Mesendoderm (in vitro differentiated cells): Measurements from ENCODE around the gene SLC25A34.
"Not testable (repeated sequence)": the region's sequence is repeated elsewhere in the genome, so short reads cannot be mapped to it uniquely, and the experiment has no call there.

ENCODE experiments used
- DNase-seq: peaks from one replicate; pipeline ENCODE4 v3.0.0; 2013
- H2AK5ac ChIP-seq: 2 replicates; pipeline ENCODE4 v1.6.1; 2013; ENCODE audit warnings: low read length, inconsistent platforms
- H2BK120ac ChIP-seq: 2 replicates; pipeline ENCODE4 v1.6.1; 2013; ENCODE audit warnings: low read depth, mild to moderate bottlenecking, low read length, moderate library complexity, mixed read lengths
- H2BK15ac ChIP-seq: replicated peaks from 2 replicates; pipeline ENCODE4 v1.6.1; 2013; ENCODE audit warnings: low read depth, mild to moderate bottlenecking, moderate library complexity
- H2BK5ac ChIP-seq: 2 replicates; pipeline ENCODE4 v1.6.1; 2013; ENCODE audit warnings: low read length, inconsistent platforms
- H3K18ac ChIP-seq: 2 replicates; pipeline ENCODE4 v1.6.1; 2013; ENCODE audit warnings: mild to moderate bottlenecking, low read length, mixed read lengths
- H3K23ac ChIP-seq: one replicate; pipeline ENCODE4 v1.6.1; 2013; ENCODE audit warnings: low read length
- H3K27ac ChIP-seq: 2 replicates; pipeline ENCODE4 v1.5.1; 2013; ENCODE audit warnings: low read depth, mild to moderate bottlenecking, inconsistent platforms, low read length, moderate library complexity
- H3K27me3 ChIP-seq: 2 replicates; pipeline ENCODE4 v1.6.1; 2013; ENCODE audit warnings: low read length, control low read depth, mild to moderate bottlenecking, inconsistent platforms; ENCODE audit not compliant: insufficient read depth, poor library complexity
- H3K36me3 ChIP-seq: 2 replicates; pipeline ENCODE4 v1.6.1; 2013; ENCODE audit warnings: low read length, inconsistent platforms; ENCODE audit not compliant: control insufficient read depth, insufficient read depth
- H3K4ac ChIP-seq: one replicate; pipeline ENCODE4 v1.6.1; 2013; ENCODE audit warnings: low read depth, mild to moderate bottlenecking, low read length, moderate library complexity
- H3K4me1 ChIP-seq: 2 replicates; pipeline ENCODE4 v1.6.1; 2013; ENCODE audit warnings: low read depth, low read length, inconsistent platforms; ENCODE audit not compliant: control insufficient read depth
- H3K4me2 ChIP-seq: 2 replicates; pipeline ENCODE4 v1.6.1; 2013; ENCODE audit warnings: low read length
- H3K4me3 ChIP-seq: 2 replicates; pipeline ENCODE4 v1.5.1; 2013; ENCODE audit warnings: mild to moderate bottlenecking, low read length
- H3K56ac ChIP-seq: one replicate; pipeline ENCODE4 v1.6.1; 2013; ENCODE audit warnings: low read length
- H3K79me1 ChIP-seq: 2 replicates; pipeline ENCODE4 v1.6.1; 2013; ENCODE audit warnings: low read length, inconsistent platforms
- H3K79me2 ChIP-seq: 2 replicates; pipeline ENCODE4 v1.6.1; 2013; ENCODE audit warnings: mild to moderate bottlenecking, low read length; ENCODE audit not compliant: control insufficient read depth, insufficient read depth
- H3K9ac ChIP-seq: 2 replicates; pipeline ENCODE4 v1.6.1; 2013; ENCODE audit warnings: low read length, inconsistent platforms
- H4K5ac ChIP-seq: one replicate; pipeline ENCODE4 v1.6.1; 2013; ENCODE audit warnings: low read length
- H4K8ac ChIP-seq: one replicate; pipeline ENCODE4 v1.6.1; 2013; ENCODE audit warnings: low read depth, mild to moderate bottlenecking, control low read depth, low read length, moderate library complexity
- WGBS: extraction: QIAGEN DNeasy Blood & Tissue Kit; methylation state at CpG from one replicate; pipeline ENCODE4 v1.1.7; 2013; ENCODE audit warnings: low lambda C conversion rate, missing lambda C conversion rate; ENCODE audit not compliant: insufficient coverage; ENCODE audit errors: extremely low coverage; 5-methylcytosine and 5-hydroxymethylcytosine counted together

Gene SLC25A34

DNA sequence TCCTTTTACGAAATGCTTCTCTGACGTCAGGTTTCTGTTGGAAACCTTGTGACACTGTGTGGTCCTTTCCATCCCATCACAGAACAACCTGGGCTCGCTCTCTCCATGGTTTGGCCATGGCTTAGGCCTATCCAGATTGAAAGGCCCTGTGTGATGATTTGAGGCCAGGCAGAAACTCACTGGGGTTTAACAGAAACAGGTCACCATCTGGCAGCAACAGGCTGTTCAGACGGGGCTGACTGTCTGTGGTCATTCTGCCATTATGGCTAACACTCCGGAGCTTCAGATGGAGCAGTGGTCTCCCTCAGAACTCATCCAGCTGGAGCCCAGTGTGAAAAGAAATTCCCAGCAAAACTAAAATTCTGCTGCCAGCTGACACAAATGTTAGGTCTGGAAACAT, 42.7 kb upstream of the SLC25A34 start:
- Histone ChIP-seq H3K18ac (no peak overlapping the region), H3K4me2 (no peak overlapping the region), H3K79me1 (peaks cover 31% of the 10 kb centered on the region), H3K36me3 (no peaks in the 10 kb centered on the region), H3K4me1 (no peaks in the 10 kb centered on the region), H3K23ac (no peak overlapping the region), H3K79me2 (peaks cover 28% of the 10 kb centered on the region), H2BK5ac (no peak overlapping the region), H3K27ac (no peak overlapping the region), H4K8ac (no peak overlapping the region), H2AK5ac (no peak overlapping the region), H3K4ac (no peak overlapping the region), H3K56ac (no peak overlapping the region), H2BK120ac (no peak overlapping the region), H3K9ac (no peak overlapping the region), H4K5ac (no peak overlapping the region), H3K4me3 (no peak overlapping the region), H3K27me3 (no peaks in the 10 kb centered on the region), H2BK15ac (no peak overlapping the region)
- no peak for DNase-seq
- WGBS, result no CpG with 5 or more reads among the region's 5 CpGs

- no peak overlapping the region for H3K9ac ChIP-seq
- no peak overlapping the region for H3K56ac ChIP-seq
- no peak overlapping the region for H2AK5ac ChIP-seq
- H3K4me1 ChIP-seq, result no peaks in the 10 kb centered on the region
- H3K4me3 ChIP-seq, result no peak overlapping the region
- H3K79me2 ChIP-seq, result peaks cover 10% of the 10 kb centered on the region
- no peak overlapping the region for H3K27ac ChIP-seq
- DNase-seq, result no peak
- no peak overlapping the region for H3K18ac ChIP-seq
- no peaks in the 10 kb centered on the region for H3K36me3 ChIP-seq
- WGBS, result no CpG with 5 or more reads among the region's 10 CpGs
- no peak overlapping the region for H4K8ac ChIP-seq
- peaks cover 24% of the 10 kb centered on the region for H3K79me1 ChIP-seq
- H4K5ac ChIP-seq, result no peak overlapping the region
- no peak overlapping the region for H3K4ac ChIP-seq
- H3K4me2 ChIP-seq, result no peak overlapping the region
- no peak overlapping the region for H3K23ac ChIP-seq
- no peak overlapping the region for H2BK120ac ChIP-seq
- H3K27me3 ChIP-seq, result no peaks in the 10 kb centered on the region
- H2BK15ac ChIP-seq, result no peak overlapping the region
- H2BK5ac ChIP-seq, result no peak overlapping the region
Observed at GRCh38 chr1:15696956-15697521, 39.0 kb upstream of the SLC25A34 start.

DNA sequence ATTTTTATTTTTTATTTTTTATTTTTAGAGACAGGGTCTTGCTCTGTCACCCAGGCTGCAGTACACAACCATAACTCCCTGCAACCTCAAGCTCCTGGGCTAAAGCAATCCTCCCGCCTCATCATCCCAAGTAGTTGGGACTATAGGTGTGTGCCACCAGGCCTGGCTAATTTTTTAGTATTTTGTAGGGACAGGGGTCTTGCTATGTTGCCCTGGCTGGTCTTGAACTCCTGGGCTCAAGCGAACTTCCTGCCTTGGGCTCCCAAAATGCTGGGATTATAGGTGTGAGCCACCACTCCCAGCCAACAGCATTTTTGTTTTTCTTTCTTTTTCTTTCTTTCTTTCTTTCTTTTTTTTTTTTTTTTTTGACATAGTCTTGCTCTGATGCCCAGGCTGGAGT, 37.9 kb upstream of the SLC25A34 start:
- Histone ChIP-seq H2AK5ac (no peak overlapping the region), H2BK15ac (no peak overlapping the region), H3K18ac (no peak overlapping the region)

GRCh38 chr1:15699321-15699720, 36.7 kb upstream of the SLC25A34 start:
- H3K4me1 ChIP-seq, H3K56ac ChIP-seq, H3K4me3 ChIP-seq, H3K79me2 ChIP-seq, H2BK15ac ChIP-seq, H3K23ac ChIP-seq, H3K36me3 ChIP-seq, H3K4ac ChIP-seq, H3K18ac ChIP-seq, H3K27me3 ChIP-seq, H3K4me2 ChIP-seq, H2BK120ac ChIP-seq, H2AK5ac ChIP-seq, H3K9ac ChIP-seq, H4K8ac ChIP-seq, H2BK5ac ChIP-seq, H4K5ac ChIP-seq, H3K27ac ChIP-seq, DNase-seq: not testable (repeated sequence)
- no CpG with 5 or more reads among the region's 4 CpGs for WGBS
- peaks cover 20% of the 10 kb centered on the region for H3K79me1 ChIP-seq

More for the DNA sequence above, 37.9 kb upstream of the SLC25A34 start:
- no peak overlapping the region for H4K8ac ChIP-seq
- H3K4ac ChIP-seq, result no peak overlapping the region
- no peak overlapping the region for H3K27ac ChIP-seq
- no peak overlapping the region for H2BK120ac ChIP-seq
- peaks cover 5% of the 10 kb centered on the region for H3K79me2 ChIP-seq
- H3K4me1 ChIP-seq, result no peaks in the 10 kb centered on the region
- DNase-seq, result no peak
- no peaks in the 10 kb centered on the region for H3K36me3 ChIP-seq
- no peak overlapping the region for H3K4me3 ChIP-seq
- H3K4me2 ChIP-seq, result no peak overlapping the region
- no peak overlapping the region for H3K23ac ChIP-seq
- no peak overlapping the region for H3K9ac ChIP-seq
- no peak overlapping the region for H3K56ac ChIP-seq
- H4K5ac ChIP-seq, result no peak overlapping the region
- no peaks in the 10 kb centered on the region for H3K27me3 ChIP-seq
- no peak overlapping the region for H2BK5ac ChIP-seq
- WGBS, result no CpG with 5 or more reads among the region's 2 CpGs
- peaks cover 21% of the 10 kb centered on the region for H3K79me1 ChIP-seq

- Histone ChIP-seq H3K4me2 (no peak overlapping the region), H3K4ac (no peak overlapping the region), H3K27ac (no peak overlapping the region), H3K27me3 (no peaks in the 10 kb centered on the region), H2BK5ac (no peak overlapping the region), H4K8ac (no peak overlapping the region), H3K4me3 (no peak overlapping the region), H2BK120ac (no peak overlapping the region), H2BK15ac (no peak overlapping the region), H3K23ac (no peak overlapping the region), H3K9ac (no peak overlapping the region), H3K79me2 (peaks cover 3% of the 10 kb centered on the region), H3K79me1 (peaks cover 21% of the 10 kb centered on the region), H3K36me3 (peaks cover 1% of the 10 kb centered on the region), H3K4me1 (no peaks in the 10 kb centered on the region), H3K18ac (no peak overlapping the region), H2AK5ac (no peak overlapping the region), H4K5ac (no peak overlapping the region), H3K56ac (no peak overlapping the region)
- WGBS, result no CpG with 5 or more reads among the region's 6 CpGs
- no peak for DNase-seq
Observed at GRCh38 chr1:15700508-15700907, 35.5 kb upstream of the SLC25A34 start.

DNA sequence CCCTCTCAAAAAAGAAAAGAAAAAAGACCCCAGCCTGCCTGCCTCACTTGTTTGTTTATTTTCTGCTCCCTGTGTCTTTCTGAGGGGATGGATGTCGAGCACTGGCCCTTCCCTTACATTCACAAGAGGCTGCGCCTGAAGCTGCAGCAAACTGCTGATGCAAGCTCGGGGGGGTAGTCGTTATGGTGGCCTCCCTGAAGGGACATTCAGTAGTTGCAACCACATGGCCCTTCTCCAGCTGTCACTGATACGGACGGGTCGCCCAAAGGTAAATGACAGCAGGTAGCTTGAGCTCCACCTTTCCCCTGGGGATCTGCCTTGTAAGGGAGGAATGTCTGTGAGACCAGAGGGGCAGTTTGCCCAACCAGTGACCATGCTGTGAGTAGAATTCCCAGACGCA, 34.3 kb upstream of the SLC25A34 start:
- Histone ChIP-seq H3K27me3 (no peaks in the 10 kb centered on the region), H3K23ac (no peak overlapping the region), H4K8ac (no peak overlapping the region), H2AK5ac (no peak overlapping the region), H2BK120ac (no peak overlapping the region), H3K18ac (no peak overlapping the region), H2BK15ac (no peak overlapping the region), H3K9ac (no peak overlapping the region), H4K5ac (no peak overlapping the region), H3K4me3 (no peak overlapping the region), H3K79me2 (peaks cover 3% of the 10 kb centered on the region), H3K4me1 (no peaks in the 10 kb centered on the region), H3K36me3 (peaks cover 1% of the 10 kb centered on the region), H3K79me1 (peaks cover 21% of the 10 kb centered on the region), H3K4ac (no peak overlapping the region), H2BK5ac (no peak overlapping the region), H3K4me2 (no peak overlapping the region), H3K27ac (no peak overlapping the region), H3K56ac (no peak overlapping the region)
- DNase-seq, result no peak
- no CpG with 5 or more reads among the region's 8 CpGs for WGBS
